Measurements from ENCODE around the gene ZBTB20.

The ZBTB20 gene

GRCh38 chr3:114928989-114929640 is 218.0 kb downstream of the ZBTB20 start:
- no peak for DNase-seq (ENCODE audit: low spot score)

- no peak for DNase-seq (ENCODE audit: low spot score)
These were observed 242.5 kb downstream of the ZBTB20 start for GRCh38 chr3:114904633-114905032.

- DNase-seq (ENCODE audit: low spot score), result no peak
These were observed 243.9 kb downstream of the ZBTB20 start for GRCh38 chr3:114903213-114903612.

- no peak for DNase-seq (ENCODE audit: low spot score)
These were observed 244.4 kb downstream of the ZBTB20 start for GRCh38 chr3:114902691-114903101.

- DNase-seq (ENCODE audit: low spot score), result no peak
These were observed 246.2 kb downstream of the ZBTB20 start for GRCh38 chr3:114900908-114901307.

GRCh38 chr3:114899186-114899931 is 247.7 kb downstream of the ZBTB20 start:
- no peak for DNase-seq (ENCODE audit: low spot score)

GRCh38 chr3:114896978-114897377 is 250.1 kb downstream of the ZBTB20 start:
- DNase-seq (ENCODE audit: low spot score), result peak; percentile 37

GRCh38 chr3:114893361-114893760 is 253.7 kb downstream of the ZBTB20 start:
- no peak for DNase-seq (ENCODE audit: low spot score)

GRCh38 chr3:114892880-114893279 is 254.2 kb downstream of the ZBTB20 start:
- DNase-seq (ENCODE audit: low spot score), result no peak

- DNase-seq (ENCODE audit: low spot score), result no peak
These were observed 254.8 kb downstream of the ZBTB20 start for GRCh38 chr3:114892131-114892879.

GRCh38 chr3:114887806-114888205 is 259.3 kb downstream of the ZBTB20 start:
- DNase-seq (ENCODE audit: low spot score), result no peak

- DNase-seq (ENCODE audit: low spot score), result no peak
These were observed 260.2 kb downstream of the ZBTB20 start for GRCh38 chr3:114886905-114887304.

GRCh38 chr3:114884213-114884923 is 262.7 kb downstream of the ZBTB20 start:
- no peak for DNase-seq (ENCODE audit: low spot score)

GRCh38 chr3:114880078-114880477 is 267.0 kb downstream of the ZBTB20 start:
- DNase-seq (ENCODE audit: low spot score), result peak; percentile 25

- peak; percentile 21 for DNase-seq (ENCODE audit: low spot score)
These were observed 267.7 kb downstream of the ZBTB20 start for GRCh38 chr3:114879059-114880031.

- DNase-seq (ENCODE audit: low spot score), result peak; percentile 15
These were observed 268.8 kb downstream of the ZBTB20 start for GRCh38 chr3:114878114-114878839.

GRCh38 chr3:114877378-114878113 is 269.5 kb downstream of the ZBTB20 start:
- DNase-seq (ENCODE audit: low spot score), result no peak

GRCh38 chr3:114874522-114874971 is 272.5 kb downstream of the ZBTB20 start:
- no peak for DNase-seq (ENCODE audit: low spot score)

- no peak for DNase-seq (ENCODE audit: low spot score)
These were observed 273.5 kb downstream of the ZBTB20 start for GRCh38 chr3:114873591-114873990.

GRCh38 chr3:114872588-114872987 is 274.5 kb downstream of the ZBTB20 start:
- no peak for DNase-seq (ENCODE audit: low spot score)
